ENCODE data around the gene GTF2H4.

DNA sequence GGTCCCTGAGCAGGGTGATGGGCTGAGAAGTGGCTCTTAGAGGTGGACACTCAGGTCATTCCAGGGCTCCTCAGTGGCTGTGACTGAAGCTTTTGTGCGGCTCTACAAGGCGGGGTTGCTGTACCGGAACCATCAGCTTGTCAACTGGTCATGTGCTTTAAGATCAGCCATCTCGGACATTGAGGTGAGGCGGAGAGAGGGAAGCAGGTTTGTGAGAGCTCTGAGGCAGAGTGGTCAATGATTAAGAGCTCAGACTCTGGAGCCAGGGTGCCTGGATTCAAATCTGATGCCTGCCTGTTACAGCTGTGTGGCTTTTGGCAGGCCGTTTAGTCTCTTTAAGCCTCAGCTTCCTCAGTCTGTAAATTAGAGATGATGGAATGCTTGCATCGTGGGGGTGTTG is 9.0 kb downstream of the GTF2H4 start:
- TF ChIP-seq POLR2AphosphoS5 (IDR thresholded peaks at IDR 0.05) (no peak), POLR2A (IDR thresholded peaks at IDR 0.05) (no peak), EP300 (IDR thresholded peaks at IDR 0.05) (no peak)
- TF ChIP-seq, protein P1, sequence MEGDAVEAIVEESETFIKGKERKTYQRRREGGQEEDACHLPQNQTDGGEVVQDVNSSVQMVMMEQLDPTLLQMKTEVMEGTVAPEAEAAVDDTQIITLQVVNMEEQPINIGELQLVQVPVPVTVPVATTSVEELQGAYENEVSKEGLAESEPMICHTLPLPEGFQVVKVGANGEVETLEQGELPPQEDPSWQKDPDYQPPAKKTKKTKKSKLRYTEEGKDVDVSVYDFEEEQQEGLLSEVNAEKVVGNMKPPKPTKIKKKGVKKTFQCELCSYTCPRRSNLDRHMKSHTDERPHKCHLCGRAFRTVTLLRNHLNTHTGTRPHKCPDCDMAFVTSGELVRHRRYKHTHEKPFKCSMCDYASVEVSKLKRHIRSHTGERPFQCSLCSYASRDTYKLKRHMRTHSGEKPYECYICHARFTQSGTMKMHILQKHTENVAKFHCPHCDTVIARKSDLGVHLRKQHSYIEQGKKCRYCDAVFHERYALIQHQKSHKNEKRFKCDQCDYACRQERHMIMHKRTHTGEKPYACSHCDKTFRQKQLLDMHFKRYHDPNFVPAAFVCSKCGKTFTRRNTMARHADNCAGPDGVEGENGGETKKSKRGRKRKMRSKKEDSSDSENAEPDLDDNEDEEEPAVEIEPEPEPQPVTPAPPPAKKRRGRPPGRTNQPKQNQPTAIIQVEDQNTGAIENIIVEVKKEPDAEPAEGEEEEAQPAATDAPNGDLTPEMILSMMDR (IDR thresholded peaks at IDR 0.05) = no peak
